Neural progenitor cell (in vitro differentiated cells): Measurements from ENCODE around the gene ATP6V1G1.

Experiments
- EZH2 ChIP-seq: fragments of 200-600 bp; sonication (generic); IDR thresholded peaks from 2 replicates; pipeline ENCODE4 v1.6.1; 2017; ENCODE audit warnings: antibody characterized with exemption, mild to moderate bottlenecking, moderate library complexity
- TF ChIP-seq, protein P1 (sequence below): fragments of 200-600 bp; sonication (generic); IDR thresholded peaks from 2 replicates; pipeline ENCODE4 v1.5.1; 2017; ENCODE audit warnings: antibody characterized with exemption, mild to moderate bottlenecking

DNA sequence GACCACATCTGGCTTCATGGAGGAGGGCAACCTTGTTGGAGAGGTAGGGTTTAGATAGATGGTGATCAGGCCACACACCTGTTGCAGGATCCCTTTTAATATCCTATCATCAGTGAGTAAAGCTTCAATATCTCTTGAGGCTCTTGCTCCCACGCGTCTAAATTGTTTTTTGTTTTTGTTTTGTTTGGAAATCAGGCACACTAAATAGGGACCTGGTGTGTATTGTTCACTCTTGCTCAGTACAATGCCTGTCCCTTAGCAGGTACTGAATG is 20.9 kb downstream of the ATP6V1G1 start:
- TF ChIP-seq, protein P1, sequence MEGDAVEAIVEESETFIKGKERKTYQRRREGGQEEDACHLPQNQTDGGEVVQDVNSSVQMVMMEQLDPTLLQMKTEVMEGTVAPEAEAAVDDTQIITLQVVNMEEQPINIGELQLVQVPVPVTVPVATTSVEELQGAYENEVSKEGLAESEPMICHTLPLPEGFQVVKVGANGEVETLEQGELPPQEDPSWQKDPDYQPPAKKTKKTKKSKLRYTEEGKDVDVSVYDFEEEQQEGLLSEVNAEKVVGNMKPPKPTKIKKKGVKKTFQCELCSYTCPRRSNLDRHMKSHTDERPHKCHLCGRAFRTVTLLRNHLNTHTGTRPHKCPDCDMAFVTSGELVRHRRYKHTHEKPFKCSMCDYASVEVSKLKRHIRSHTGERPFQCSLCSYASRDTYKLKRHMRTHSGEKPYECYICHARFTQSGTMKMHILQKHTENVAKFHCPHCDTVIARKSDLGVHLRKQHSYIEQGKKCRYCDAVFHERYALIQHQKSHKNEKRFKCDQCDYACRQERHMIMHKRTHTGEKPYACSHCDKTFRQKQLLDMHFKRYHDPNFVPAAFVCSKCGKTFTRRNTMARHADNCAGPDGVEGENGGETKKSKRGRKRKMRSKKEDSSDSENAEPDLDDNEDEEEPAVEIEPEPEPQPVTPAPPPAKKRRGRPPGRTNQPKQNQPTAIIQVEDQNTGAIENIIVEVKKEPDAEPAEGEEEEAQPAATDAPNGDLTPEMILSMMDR, result no peak
- TF ChIP-seq EZH2, result no peak
